Caki2 (cell line): ENCODE measurements around the gene BMP7. TPM values are rescaled to one million over a fixed set of nuclear protein-coding genes. Genes with fewer than 3 reads are reported as not detected.
"Not testable (repeated sequence)": the region's sequence is repeated elsewhere in the genome, so short reads cannot be mapped to it uniquely, and the experiment has no call there.

Experiments used
- DNase-seq: peaks from one replicate; pipeline ENCODE4 v3.0.0-alpha.2; 2015; ENCODE audit warnings: low read depth
- in situ Hi-C: cut with HindIII; loops from 2 replicates; pipeline ENCODE4 v1.10.0; 2016; ENCODE audit warnings: low sequenced_read_pairs, low pct_unique_long_range_greater_than_20kb, mixed read lengths
- total RNA-seq: library from RNA; depleted of rRNA; stranded (reverse); fragments of >200 nt; shearing (Covaris generic); gene quantifications from 2 replicates; pipeline ENCODE4 v1.2.3, GENCODE V29; 2014; ENCODE audit warnings: low replicate concordance

Gene BMP7
- total RNA-seq, 1 experiment from 2014 or later: 0.24 TPM

DNA sequence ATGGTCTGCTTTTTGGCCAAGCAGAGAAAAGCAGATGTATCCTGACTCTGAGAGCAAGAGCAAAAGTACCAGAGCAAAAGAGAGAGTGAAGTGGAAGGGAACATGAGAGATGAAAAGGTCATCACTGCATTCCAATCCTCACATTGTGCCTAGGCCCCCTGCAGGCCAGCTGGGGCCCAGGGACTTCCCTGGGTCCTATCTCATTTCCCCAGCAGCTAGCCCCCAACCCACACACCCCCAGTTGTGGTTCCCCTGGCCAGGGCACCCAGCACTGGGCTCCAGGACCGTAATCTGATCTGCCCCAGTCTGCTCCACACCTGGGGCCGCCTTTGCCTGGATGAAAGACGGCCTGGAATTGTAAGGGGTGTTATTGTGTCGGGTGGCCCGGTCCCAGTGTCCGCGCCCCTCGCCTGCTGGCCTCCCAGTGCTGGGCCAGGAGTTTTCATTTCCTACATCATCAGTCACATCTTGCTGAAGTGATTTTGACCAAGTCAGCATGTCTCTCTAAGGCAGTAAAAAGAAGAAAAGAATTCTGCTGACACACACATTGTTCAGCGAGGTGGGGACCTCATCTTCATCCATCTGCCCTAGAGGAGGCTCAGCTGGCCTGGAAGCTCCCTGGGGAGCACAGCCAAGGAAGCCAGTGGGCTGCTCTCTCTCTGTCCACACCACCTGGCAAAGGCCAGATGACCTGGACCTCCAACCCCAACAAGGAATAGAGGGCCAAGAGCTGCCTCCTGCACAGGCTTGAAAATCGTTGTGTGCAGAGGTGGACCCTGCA lies 4.0 kb upstream of the BMP7 start:
- no peak for DNase-seq
- in situ Hi-C loops: no loop called here

GRCh38 chr20:57269148-57269984 lies 2.9 kb upstream of the BMP7 start:
- DNase-seq: no peak
- in situ Hi-C loops: no loop called here

GRCh38 chr20:57268399-57269076 lies 2.1 kb upstream of the BMP7 start:
- in situ Hi-C loops: no loop called here
- no peak for DNase-seq

DNA sequence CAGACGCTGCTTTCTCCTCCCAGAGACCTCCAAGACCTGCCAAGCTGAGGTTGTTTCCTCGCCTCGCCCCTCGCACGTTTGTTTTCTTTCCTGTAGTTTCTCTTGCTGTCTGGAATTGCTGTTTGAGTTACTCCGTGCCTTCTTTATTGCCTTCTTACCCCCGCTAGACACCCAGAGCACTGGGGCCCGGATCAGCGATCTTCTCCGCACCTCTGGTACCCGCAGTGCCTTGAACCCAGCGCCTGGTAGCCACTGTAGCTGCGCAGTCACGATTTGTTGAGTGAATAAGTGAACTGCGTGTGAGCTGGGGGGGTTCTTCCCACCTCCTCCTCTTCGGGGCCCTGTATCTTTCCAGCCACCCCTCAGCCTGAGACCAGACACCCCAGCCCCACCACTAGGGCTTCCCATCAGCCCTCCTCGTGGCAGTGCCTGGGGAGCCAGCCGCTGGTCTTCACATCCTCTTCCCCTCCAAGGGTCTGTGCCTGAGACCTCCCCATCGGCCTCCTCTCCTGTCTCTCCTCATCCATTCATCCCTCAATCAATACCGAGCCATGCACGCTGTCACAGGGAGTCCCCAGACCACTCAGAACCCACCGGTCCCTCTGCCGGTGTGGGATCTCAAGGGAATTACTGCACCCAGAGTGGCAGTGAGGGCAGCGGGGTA lies 849 bp upstream of the BMP7 start:
- DNase-seq: no peak
- in situ Hi-C loops: no loop called here

GRCh38 chr20:57265997-57266290 lies 497 bp downstream of the BMP7 start:
- in situ Hi-C loops: no loop called here
- no peak for DNase-seq

DNA sequence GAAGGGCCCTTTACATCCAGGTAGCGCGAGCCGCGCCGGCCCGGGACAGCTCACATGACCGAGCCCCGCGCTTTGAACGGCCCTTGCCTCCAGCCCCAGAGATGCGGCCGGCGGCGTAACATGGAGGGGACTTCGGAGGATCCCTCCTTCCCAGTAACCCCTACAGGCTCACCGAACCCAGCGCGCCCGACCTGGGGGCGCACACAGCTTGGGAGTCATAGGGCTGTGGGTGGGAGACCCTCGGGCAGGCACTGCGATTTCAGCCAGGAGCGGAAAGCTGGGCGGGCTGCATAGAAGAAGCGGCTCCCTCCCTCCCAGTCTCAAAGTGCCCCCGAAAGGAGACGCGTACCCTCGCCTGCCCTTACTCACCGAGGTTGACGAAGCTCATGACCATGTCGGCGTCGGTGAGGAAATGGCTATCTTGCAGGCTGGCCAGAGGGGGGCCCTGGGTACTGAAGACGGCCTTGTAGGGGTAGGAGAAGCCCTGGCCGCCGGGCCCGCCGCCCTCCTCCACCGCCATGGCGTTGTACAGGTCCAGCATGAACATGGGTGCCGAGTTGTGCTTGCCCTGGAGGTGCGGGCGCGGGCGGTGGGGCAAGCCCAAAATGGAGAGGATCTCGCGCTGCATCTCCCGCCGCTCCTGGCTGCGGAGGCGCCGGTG lies 975 bp downstream of the BMP7 start:
- no peak for DNase-seq
- in situ Hi-C loops: no loop called here

- in situ Hi-C loops: not testable (repeated sequence)
Measured at GRCh38 chr20:57264908-57265335, 1.5 kb downstream of the BMP7 start.

GRCh38 chr20:57263801-57264792 lies 2.3 kb downstream of the BMP7 start:
- in situ Hi-C loops: no loop called here
- DNase-seq: no peak

More at GRCh38 chr20:57264908-57265335, 1.5 kb downstream of the BMP7 start:
- DNase-seq: not testable (repeated sequence)

DNA sequence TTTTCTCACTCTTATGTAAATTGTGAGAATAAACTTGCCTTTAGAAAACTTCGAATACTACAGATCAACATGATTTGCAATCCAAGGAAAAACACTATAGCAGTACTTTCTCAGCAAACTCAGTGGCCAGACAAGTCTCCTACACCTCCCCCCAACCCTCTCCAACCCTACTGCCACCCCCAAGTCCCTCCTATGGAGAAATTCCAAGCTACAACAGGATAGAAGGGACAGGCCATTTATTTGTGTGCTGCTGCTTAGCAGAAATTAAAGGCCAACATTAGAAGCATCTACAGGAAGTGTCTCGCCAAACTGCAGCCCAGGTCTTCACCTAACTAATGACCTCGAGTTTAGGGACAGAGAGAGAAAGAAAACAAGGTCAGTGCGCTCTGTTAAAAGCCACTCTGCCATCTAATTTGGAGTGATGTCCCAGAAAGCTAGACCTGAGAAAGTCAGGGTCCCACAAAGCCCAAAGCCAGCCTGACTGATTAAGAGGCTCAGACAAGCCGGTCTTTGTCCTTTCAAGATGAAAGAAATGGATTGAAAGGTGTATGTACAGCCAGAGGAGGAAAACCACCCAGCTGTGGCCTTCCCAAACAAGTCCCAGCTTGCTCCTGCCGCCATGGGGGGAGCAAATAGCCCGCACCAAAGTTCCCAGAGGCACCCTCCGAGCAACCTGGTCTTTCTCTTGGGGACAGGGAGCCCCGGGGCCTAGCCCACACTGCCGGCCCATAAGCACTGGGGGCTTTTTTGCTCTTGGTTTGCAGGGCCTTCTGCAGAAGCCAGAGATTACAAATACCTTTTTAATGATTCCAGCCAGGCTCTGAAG lies 3.4 kb downstream of the BMP7 start:
- no peak for DNase-seq
- in situ Hi-C loops: no loop called here

DNA sequence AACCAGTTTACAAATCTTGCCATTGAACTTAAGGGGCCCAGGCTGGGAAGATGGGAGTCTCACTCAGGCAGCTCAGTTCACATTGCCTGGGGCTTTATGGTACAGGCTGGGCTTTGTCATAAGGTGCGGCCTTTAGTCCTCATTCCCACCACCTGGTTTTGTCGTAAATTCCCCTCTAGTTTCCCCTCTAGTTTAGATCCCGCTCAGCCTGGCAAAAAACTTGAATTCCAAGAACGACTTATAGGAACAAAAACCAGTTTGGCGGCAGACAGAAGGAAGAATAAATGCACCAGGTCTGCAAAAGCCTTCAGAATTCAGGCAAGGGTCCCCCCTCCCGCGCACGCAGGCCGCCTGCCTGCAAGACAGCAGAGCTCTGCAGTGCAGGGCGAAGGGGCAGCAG lies 4.1 kb downstream of the BMP7 start:
- in situ Hi-C loops: no loop called here

GRCh38 chr20:57261457-57262251 lies 4.8 kb downstream of the BMP7 start:
- DNase-seq: no peak
- in situ Hi-C loops: no loop called here

More for the DNA sequence above, 4.1 kb downstream of the BMP7 start:
- no peak for DNase-seq

GRCh38 chr20:57260934-57261333 lies 5.5 kb downstream of the BMP7 start:
- DNase-seq: no peak
- in situ Hi-C loops: no loop called here

GRCh38 chr20:57259938-57260921 lies 6.2 kb downstream of the BMP7 start:
- DNase-seq: no peak
- in situ Hi-C loops: no loop called here

GRCh38 chr20:57259121-57259937 lies 7.1 kb downstream of the BMP7 start:
- in situ Hi-C loops: no loop called here
- DNase-seq: no peak
